ENCODE measurements around the gene MAPK12.

- TF ChIP-seq CTCF (IDR thresholded peaks at IDR 0.05) = no peak
- no peak for TF ChIP-seq POLR2A (IDR thresholded peaks at IDR 0.05)
- no peak for TF ChIP-seq POLR2AphosphoS5 (IDR thresholded peaks at IDR 0.05)
These were observed 43.1 kb downstream of the MAPK12 start for GRCh38 chr22:50218153-50218995.
